IMR-90 (cell line): ENCODE measurements around the gene CELSR1.

ENCODE experiments used
- CHD1 ChIP-seq: IDR thresholded peaks from 2 replicates; pipeline ENCODE4 v1.6.1; 2012; ENCODE audit warnings: low read depth, low read length, improper control_type of control experiment
- FOS ChIP-seq: fragments of 150-350 bp; IDR thresholded peaks from 2 replicates; pipeline ENCODE4 v1.6.1; 2016; ENCODE audit warnings: low read depth, low read length
- MAFK ChIP-seq: IDR thresholded peaks from 2 replicates; pipeline ENCODE4 v1.6.1; 2012; ENCODE audit warnings: low read depth, low read length, improper control_type of control experiment
- MXI1 ChIP-seq: IDR thresholded peaks from 2 replicates; pipeline ENCODE4 v1.6.1; 2012; ENCODE audit warnings: low read depth, mild to moderate bottlenecking, low read length, moderate library complexity, borderline replicate concordance
- POLR2A ChIP-seq: IDR thresholded peaks from 2 replicates; pipeline ENCODE4 v1.6.1; 2012; ENCODE audit warnings: mild to moderate bottlenecking, low read depth, low read length
- RAD21 ChIP-seq: IDR thresholded peaks from 2 replicates; pipeline ENCODE4 v1.6.1; 2012; ENCODE audit warnings: low read length, improper control_type of control experiment
- SMC3 ChIP-seq: fragments of 150-350 bp; IDR thresholded peaks from 2 replicates; pipeline ENCODE4 v1.6.1; 2016; ENCODE audit warnings: low read depth, mild to moderate bottlenecking, antibody characterized with exemption, low read length, moderate library complexity
- TF ChIP-seq, protein P1 (sequence below): conservative IDR thresholded peaks from 2 replicates; pipeline ENCODE4 v1.5.1; 2012; ENCODE audit warnings: mild to moderate bottlenecking, low read depth, low read length, improper control_type of control experiment
- TF ChIP-seq, protein P2 (sequence below): fragments of 150-350 bp; IDR thresholded peaks from 2 replicates; pipeline ENCODE4 v1.6.1; 2017; ENCODE audit warnings: mild to moderate bottlenecking, antibody characterized with exemption, low read length, low read depth

DNA sequence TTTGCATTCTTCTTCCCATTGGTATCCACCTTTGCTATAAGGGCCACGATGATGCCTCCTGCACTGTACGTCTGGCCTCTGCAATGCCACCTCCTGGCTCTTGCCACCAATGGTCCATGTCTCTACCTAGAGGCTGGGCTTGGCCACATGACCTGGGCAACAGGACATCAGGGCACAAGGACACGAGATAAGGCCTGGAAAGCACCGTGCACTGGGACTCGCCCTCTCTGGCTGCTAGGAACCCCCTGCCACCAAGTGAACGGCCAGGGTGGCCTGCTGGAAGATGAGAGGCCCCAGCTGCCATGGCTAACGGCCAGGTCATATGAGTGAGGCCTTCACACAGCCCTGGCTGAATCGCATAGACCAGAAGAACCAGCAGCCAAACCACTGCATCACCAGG, 114.5 kb downstream of the CELSR1 start:
- TF ChIP-seq, protein P1, sequence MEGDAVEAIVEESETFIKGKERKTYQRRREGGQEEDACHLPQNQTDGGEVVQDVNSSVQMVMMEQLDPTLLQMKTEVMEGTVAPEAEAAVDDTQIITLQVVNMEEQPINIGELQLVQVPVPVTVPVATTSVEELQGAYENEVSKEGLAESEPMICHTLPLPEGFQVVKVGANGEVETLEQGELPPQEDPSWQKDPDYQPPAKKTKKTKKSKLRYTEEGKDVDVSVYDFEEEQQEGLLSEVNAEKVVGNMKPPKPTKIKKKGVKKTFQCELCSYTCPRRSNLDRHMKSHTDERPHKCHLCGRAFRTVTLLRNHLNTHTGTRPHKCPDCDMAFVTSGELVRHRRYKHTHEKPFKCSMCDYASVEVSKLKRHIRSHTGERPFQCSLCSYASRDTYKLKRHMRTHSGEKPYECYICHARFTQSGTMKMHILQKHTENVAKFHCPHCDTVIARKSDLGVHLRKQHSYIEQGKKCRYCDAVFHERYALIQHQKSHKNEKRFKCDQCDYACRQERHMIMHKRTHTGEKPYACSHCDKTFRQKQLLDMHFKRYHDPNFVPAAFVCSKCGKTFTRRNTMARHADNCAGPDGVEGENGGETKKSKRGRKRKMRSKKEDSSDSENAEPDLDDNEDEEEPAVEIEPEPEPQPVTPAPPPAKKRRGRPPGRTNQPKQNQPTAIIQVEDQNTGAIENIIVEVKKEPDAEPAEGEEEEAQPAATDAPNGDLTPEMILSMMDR, result no peak
- TF ChIP-seq CHD1 (no peak), POLR2A (no peak), FOS (no peak), MXI1 (no peak), RAD21 (no peak), MAFK (no peak), SMC3 (no peak)
- TF ChIP-seq, protein P2, sequence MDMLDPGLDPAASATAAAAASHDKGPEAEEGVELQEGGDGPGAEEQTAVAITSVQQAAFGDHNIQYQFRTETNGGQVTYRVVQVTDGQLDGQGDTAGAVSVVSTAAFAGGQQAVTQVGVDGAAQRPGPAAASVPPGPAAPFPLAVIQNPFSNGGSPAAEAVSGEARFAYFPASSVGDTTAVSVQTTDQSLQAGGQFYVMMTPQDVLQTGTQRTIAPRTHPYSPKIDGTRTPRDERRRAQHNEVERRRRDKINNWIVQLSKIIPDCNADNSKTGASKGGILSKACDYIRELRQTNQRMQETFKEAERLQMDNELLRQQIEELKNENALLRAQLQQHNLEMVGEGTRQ, result no peak
